ENCODE measurements around the gene KCNH5.

The KCNH5 gene

DNA sequence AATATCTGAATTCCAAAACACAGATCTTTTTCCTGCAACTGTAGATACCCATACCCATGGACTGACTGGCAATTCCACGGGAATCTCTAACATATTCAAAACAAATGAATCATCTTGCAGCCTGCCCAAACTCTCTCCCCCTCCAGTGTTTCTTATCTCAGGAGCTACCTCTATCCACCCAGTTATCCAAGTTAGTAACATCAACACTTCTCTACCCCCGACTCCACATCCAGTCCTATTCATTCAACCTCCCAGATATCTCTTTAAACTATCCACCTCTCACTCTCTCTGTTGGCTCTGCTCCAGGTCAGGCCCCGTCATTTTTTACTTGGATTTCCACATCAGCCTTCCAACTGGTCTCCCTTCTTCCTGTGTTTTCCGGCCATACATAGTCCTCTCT lies 6.7 kb upstream of the KCNH5 start:
- no peak overlapping the region for H3K27ac ChIP-seq
- TF ChIP-seq, protein P1, sequence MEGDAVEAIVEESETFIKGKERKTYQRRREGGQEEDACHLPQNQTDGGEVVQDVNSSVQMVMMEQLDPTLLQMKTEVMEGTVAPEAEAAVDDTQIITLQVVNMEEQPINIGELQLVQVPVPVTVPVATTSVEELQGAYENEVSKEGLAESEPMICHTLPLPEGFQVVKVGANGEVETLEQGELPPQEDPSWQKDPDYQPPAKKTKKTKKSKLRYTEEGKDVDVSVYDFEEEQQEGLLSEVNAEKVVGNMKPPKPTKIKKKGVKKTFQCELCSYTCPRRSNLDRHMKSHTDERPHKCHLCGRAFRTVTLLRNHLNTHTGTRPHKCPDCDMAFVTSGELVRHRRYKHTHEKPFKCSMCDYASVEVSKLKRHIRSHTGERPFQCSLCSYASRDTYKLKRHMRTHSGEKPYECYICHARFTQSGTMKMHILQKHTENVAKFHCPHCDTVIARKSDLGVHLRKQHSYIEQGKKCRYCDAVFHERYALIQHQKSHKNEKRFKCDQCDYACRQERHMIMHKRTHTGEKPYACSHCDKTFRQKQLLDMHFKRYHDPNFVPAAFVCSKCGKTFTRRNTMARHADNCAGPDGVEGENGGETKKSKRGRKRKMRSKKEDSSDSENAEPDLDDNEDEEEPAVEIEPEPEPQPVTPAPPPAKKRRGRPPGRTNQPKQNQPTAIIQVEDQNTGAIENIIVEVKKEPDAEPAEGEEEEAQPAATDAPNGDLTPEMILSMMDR (conservative IDR thresholded peaks at IDR 0.05; ENCODE audit: low read depth), result no peak
- ChIA-PET CTCF (interaction anchor here (0.7 kb wide), 1 partner anchor 57 kb away, joined by 4 read pairs; no protein-coding TSS in a partner anchor), POLR2A (ENCODE audit: low non-redundant PET) (no interaction called here)
- no peak for DNase-seq (ENCODE audit: low spot score)

DNA sequence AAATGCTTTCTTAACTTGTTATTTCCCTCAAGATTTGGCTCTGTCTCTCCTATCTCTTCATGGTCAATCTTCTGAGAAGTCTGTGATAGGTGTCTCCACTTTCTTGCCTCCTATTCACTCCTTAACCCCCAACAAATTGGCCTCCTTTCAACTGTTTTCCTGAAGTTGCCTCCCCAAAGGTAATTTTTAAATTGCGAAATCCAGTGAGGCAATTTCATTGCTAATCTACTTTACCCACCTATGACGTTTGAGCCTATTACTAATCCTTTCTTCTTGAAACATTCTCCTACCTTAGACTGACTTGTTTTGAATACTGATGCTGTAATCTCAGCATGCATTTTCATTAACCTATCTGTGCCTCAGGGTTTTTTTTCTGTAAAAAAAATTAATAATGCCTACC lies 6.0 kb upstream of the KCNH5 start:
- TF ChIP-seq, protein P1 (conservative IDR thresholded peaks at IDR 0.05; ENCODE audit: low read depth), result no peak
- ChIA-PET CTCF (no interaction called here), POLR2A (ENCODE audit: low non-redundant PET) (no interaction called here)
- no peak overlapping the region for H3K27ac ChIP-seq
- no peak for DNase-seq (ENCODE audit: low spot score)

DNA sequence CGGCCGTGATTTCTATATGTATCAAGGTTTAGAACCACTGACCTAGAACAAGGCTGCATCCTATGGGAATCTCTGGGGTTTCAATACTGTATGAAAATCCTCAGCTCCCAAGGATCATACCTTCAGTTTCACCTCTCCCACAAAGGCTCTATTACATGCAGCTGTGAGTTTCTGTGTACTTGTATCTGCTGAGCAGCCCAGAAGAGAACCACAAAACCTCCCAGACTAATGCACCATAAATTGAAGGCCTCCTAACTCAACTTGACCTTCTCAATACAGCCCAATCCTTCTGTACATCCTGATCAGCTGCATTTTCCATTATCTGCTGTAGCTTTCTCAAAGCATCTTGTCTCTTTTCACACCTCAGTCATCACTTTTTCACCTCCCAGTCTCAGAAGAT lies 5.4 kb upstream of the KCNH5 start:
- CTCF ChIA-PET, result interaction anchor here (0.6 kb wide), 1 partner anchor 1051 kb away, joined by 3 read pairs; no protein-coding TSS in a partner anchor

DNA sequence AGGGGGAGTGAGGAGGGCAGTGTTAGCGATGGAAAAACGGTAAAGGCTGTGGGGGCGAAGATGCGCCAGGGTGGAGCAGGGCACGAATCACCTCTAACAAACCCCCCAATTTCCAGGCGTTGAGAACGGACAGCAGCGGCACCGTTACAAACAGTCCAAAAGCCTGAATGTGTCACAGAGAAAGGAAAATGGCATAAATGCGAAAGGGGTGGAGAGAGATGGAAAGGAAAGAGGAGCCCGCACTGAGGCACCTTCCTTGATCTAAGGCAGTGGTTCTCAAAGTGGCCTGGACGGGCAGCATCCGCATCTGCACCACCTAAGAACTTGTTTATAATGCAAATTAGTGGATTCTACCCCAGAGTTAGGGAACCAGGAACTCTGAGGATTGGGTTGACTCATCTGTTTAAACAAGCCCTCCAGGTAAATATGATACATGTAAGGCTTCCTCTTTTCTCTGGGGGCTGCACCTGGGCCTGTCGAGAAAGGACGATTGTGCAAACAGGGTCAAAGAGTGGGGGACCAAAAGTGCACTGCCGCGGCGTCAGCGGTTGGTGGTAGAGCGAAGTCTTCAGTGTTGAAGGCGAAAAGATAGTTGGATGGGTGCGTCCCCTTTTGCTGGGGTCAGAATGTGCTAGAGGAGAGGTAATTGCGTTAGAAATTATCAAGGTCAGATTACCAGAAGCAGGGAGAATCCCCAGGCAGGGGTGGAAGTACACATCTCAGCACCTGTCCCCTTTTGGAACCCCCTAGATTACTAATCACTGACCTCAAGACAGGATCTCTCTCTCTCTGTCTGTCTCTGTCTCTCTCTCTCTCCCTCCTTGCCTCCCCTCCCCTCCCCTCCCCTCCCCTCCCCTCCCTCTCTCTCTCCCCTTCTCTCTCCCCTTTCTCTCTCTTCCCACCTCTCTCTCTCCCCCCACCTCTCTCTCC lies 1.3 kb upstream of the KCNH5 start:
- ChIA-PET CTCF (interaction anchor here (0.6 to 0.8 kb wide), 2 partner anchors 15 to 1553 kb away, joined by 3 to 4 read pairs; no protein-coding TSS in a partner anchor), POLR2A (ENCODE audit: low non-redundant PET) (no interaction called here)
- no peak overlapping the region for H3K27ac ChIP-seq
- TF ChIP-seq, protein P1 (conservative IDR thresholded peaks at IDR 0.05; ENCODE audit: low read depth), result no peak
- no peak for DNase-seq (ENCODE audit: low spot score)

More for the DNA sequence above, 5.4 kb upstream of the KCNH5 start:
- H3K27ac ChIP-seq, result no peak overlapping the region
- POLR2A ChIA-PET (ENCODE audit: low non-redundant PET), result no interaction called here
- TF ChIP-seq, protein P1 (conservative IDR thresholded peaks at IDR 0.05; ENCODE audit: low read depth), result no peak
- no peak for DNase-seq (ENCODE audit: low spot score)

DNA sequence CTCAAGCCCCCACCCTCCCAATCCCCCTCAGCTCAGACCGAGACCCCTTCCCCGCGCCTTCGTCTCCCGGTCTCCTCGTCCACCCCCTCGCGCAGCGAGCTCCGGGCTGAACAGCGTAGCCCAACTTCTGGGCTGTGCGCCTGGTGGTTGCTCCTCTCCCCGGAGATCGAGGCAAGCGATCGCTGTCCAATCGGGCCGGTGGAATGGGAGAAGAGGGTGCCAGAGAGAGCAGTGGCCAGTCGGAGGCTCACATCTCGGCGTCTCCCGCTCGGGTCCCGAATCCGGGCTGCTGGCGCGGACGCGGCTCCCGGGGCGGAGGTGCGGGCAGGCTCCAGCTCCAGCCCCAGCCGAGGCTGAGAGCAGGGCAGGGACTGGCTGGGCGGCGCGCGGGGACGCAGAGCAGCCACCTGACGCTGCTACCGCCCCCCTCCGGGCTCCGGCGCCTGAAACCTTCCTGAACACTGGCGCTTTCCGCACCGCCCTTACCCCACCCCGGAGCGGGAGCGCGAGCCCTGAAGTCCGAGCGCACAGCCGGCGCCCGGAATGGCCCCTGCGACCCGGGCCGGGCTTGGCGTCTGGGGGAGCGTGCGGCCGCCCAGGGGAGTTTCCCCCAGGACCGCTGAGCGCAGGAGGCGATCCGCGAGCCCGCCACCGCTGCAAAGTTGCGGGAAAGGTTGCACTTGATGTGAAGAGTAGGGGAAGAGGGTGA lies 508 bp upstream of the KCNH5 start:
- POLR2A ChIA-PET (ENCODE audit: low non-redundant PET), result no interaction called here
- CTCF ChIA-PET, result interaction anchor here (0.6 to 0.7 kb wide), 2 partner anchors 16 to 87 kb away, joined by 3 read pairs; no protein-coding TSS in a partner anchor
- peak; percentile 18 for DNase-seq (ENCODE audit: low spot score)
- TF ChIP-seq, protein P1 (conservative IDR thresholded peaks at IDR 0.05; ENCODE audit: low read depth), result no peak
- H3K27ac ChIP-seq, result no peak overlapping the region

DNA sequence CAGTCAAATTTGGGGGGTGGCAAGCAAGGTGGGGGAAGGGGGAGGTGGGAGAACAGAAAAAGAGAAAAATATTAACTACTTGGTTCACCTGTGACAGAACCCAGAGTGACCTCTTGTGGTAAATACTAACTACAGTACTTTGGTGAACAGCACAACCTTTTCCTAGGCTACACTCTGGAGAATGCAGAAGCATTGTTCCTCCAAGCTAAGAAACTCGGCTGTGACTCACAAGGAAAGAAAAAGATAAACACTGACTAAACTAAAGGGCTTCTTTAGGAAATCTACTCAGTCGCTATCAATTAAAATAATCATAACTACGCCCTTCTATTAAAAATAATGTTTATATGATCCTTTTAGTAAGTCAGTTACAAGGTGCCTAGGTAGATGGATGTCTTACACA lies 5.4 kb downstream of the KCNH5 start:
- no peak overlapping the region for H3K27ac ChIP-seq
- ChIA-PET CTCF (interaction anchor here (0.6 to 0.8 kb wide), 2 partner anchors 731 to 857 kb away, joined by 3 to 6 read pairs; no protein-coding TSS in a partner anchor), POLR2A (ENCODE audit: low non-redundant PET) (no interaction called here)
- DNase-seq (ENCODE audit: low spot score), result peak; percentile 28
- TF ChIP-seq, protein P1 (conservative IDR thresholded peaks at IDR 0.05; ENCODE audit: low read depth), result peak; percentile 43
